COLO829 (cell line): ENCODE results near the gene DOCK10.
"Not testable (repeated sequence)": the region's sequence is repeated elsewhere in the genome, so short reads cannot be mapped to it uniquely, and the experiment has no call there.

Source experiments
- DNase-seq: peaks from one replicate; pipeline ENCODE4 v3.0.0; 2012; ENCODE audit warnings: low spot score

The DOCK10 gene

GRCh38 chr2:224918626-224919471 is 123.4 kb downstream of the DOCK10 start:
- DNase-seq: no peak

- DNase-seq: not testable (repeated sequence)
Measured at GRCh38 chr2:224917246-224917645, 125.0 kb downstream of the DOCK10 start.

GRCh38 chr2:224915136-224915535 is 127.1 kb downstream of the DOCK10 start:
- DNase-seq: no peak

- DNase-seq: no peak
Measured at GRCh38 chr2:224910574-224910925, 131.7 kb downstream of the DOCK10 start.

GRCh38 chr2:224909885-224910573 is 132.2 kb downstream of the DOCK10 start:
- DNase-seq: peak; percentile 81

DNA sequence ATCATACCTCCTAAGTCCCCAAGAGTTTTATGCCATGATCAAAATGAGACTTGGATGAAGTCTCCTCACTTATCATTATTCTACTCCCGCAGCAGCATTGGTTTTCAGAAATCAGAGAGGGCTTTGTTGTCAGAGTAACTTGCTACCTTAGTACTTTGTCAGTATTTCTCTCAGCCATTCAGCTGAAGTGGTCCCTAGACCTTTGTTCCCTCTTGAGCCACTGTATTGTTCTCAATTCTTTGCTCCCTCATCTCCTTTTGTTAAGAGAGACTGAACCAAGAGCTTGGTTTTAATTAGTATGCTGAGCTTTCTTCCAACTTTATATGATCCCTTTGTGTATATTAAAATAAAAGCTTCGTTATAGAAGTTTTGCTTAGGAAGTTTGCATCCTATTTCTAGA is 133.4 kb downstream of the DOCK10 start:
- DNase-seq: no peak

GRCh38 chr2:224904381-224904780 is 137.9 kb downstream of the DOCK10 start:
- peak; percentile 50 for DNase-seq

DNA sequence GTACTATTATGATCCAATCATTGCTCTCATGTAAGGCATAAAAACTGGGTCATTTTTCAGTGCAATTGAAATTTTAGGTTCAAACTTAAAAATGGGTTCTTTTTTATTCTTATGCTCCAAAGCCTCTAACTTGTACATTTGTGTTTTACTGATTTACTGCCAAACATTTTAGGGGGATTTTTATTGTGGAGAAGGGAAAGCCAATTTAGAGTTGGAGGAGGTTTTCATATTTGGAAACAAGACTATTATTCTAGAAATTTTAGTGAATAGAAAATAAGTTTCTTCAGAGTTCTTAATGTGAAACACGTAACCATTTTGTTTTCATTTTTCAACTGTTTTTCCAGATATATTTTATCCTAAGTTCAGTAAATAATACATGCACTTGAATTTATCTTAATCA is 138.6 kb downstream of the DOCK10 start:
- DNase-seq: no peak

- DNase-seq: no peak
Measured at GRCh38 chr2:224901121-224901676, 141.1 kb downstream of the DOCK10 start.

DNA sequence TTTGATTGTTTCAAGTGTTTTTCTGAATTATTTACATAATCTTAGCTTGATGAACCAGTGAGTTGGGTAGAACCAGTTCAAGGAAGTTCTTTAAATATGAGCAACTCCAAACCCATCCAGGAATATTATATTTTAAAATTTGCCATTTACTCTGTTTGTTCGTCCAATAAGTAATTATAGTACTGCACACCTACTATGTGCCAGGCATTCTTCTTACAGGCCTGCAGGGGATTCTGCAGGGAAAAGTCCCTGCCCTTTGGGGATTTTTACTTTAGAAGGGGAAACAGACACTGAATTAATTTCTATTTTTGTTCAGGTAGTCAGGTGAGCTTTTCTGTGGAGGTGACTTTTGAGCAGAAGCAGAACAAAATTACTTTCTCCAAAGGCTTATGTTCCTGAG is 146.9 kb downstream of the DOCK10 start:
- DNase-seq: no peak

DNA sequence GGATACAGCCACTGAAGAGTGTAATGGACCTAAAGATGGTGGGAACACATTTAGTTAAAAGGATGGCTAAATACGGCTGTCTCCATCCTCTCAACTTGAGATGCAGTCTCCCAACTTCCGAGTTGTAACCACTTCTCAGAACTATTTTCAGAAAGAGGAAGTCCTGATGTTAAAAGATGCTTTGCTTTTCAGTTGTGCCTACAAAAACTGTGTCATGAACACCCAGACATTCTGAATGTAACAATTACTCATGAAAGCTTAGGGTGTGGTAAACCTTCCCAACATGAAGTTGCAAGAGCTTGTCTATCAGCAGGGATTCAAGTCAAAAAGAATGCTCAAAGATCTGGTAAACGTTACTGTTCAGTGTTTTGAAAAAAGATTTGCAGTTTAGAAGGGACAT is 147.9 kb downstream of the DOCK10 start:
- no peak for DNase-seq

GRCh38 chr2:224893848-224894247 is 148.4 kb downstream of the DOCK10 start:
- DNase-seq: no peak

DNA sequence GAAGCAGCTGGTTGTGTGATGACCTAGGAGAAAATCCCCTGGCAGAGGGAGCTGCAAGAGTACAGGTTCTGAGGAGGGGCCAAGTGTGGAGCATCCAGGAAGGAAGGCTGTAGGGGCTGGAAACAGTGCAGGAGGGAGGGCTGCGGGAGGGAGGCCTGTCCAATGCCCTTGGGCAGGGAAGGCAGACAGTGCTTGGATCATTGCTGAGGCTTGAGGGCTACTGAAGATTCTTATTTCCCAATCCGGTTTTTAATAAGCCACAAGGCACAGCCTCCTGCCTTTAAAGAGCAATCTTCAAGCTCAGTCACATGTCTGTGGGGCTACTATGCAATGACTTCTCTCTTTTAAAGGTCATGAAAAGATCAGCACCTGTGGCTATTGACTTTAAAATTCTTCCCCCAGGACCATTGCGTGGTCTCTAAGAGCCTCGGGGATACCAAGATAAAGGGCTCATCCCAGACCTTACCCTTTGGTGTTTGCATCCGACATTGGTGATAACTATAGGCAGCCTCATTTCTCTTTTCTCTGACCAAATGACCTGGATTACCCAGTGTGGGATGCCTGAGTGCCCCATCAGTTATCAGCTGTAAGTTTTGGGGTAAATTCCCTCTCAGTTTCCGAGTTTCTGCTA is 149.6 kb downstream of the DOCK10 start:
- no peak for DNase-seq

- no peak for DNase-seq
Measured at GRCh38 chr2:224890372-224890771, 151.9 kb downstream of the DOCK10 start.

- DNase-seq: no peak
Measured at GRCh38 chr2:224887141-224887540, 155.1 kb downstream of the DOCK10 start.

DNA sequence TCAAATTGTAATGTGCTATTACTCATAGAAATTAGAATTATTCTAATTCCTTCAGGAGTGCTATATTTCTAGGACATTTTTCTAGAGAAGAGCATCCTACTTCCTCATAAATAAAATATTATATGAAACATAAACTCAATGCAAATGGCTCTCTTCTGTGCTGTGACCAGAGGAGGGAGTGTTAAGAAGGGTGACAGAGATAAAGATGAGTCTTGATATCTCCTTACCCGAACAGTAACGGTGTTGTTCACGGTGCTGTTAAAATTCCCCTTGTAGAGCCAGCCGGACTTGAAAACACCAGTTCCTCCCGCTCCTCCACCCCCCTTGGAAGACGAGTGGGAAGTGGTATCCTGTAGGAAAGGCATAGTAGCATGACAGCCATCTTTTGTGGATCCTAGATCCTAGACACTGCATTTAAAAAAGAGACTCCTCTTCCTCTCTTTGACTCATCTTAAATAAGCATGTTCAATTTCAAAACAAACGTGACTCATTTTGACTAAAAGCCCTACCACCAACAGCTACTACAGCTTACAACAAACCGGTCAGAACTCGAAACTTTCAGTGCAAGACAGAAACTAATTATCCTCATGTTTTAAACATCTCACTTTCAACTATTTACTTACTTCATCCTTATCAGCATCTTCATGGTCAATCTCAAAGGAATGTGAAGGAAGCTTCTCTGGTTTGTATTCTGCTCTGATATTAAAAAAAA is 156.3 kb downstream of the DOCK10 start:
- DNase-seq: no peak

DNA sequence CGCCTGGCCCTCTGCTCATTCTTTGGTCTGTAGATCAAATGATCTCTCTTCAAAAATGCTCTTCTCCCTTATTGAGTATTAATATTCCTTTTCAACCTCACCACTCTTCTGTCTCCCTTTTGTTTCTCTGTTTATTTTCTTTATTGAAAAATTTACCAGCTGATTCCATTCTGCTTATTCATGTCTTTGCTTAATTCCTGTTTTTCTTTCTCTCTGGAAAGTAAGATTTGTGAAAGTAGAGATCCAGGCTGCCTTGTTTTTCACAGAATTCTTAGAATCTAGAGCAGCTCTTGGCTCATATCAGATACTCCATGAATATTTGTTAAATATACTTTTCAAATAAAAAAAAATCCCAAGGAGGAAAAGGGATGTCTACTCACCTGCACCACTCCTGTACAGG is 157.0 kb downstream of the DOCK10 start:
- no peak for DNase-seq

DNA sequence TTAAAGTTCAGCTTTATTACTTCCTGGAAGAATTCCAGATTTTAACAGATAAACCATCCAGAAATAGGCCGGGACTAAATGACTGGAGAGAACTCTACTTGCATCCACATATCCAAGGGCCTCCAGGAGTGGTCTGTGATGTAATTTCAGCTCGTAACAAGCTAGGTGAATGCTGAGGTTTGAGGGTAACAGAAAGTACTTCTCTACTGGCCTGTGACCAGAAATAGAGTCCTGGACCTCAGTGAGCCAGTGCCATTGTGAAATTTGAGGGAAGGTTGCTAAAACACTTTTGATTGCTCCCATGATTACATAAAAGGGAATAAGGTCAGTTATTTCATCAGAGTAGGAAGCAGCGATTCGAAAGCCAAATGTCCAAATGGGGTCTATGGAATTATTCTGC is 158.1 kb downstream of the DOCK10 start:
- DNase-seq: no peak

GRCh38 chr2:224883700-224884099 is 158.6 kb downstream of the DOCK10 start:
- no peak for DNase-seq

- no peak for DNase-seq
Measured at GRCh38 chr2:224883172-224883516, 159.1 kb downstream of the DOCK10 start.

- DNase-seq: no peak
Measured at GRCh38 chr2:224882291-224883171, 159.7 kb downstream of the DOCK10 start.
